ENCODE data around the gene PSMB8. TPM values are rescaled to one million over a fixed set of nuclear protein-coding genes. Genes with fewer than 3 reads are reported as not detected.
A peak's percentile ranks its signal among the peaks of the same experiment; 100 is the strongest.
"Not testable (repeated sequence)": the region's sequence is repeated elsewhere in the genome, so short reads cannot be mapped to it uniquely, and the experiment has no call there.

PSMB8 gene
- total RNA-seq, 2 experiments from 2014 or later, result 350 to 370 TPM

DNA sequence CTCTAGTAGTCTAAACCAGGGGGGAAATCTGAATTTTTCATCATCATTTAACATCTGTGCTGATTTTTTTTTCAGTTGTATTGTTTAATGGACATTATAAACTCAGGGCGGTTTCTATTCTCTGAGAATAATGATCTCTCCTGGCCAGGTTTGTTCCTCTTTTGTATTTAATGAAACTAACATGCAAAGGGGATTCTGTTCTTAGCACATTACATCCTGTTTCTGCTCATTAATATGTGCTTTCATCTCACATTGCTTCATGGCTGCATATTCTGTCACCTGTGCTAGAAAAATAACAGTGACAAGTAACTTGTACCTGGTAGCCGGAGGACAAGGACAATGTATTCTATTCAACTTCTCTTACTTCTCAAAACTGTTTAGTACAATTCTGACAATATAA is 27.9 kb downstream of the PSMB8 start:
- intact Hi-C loops (cut with micrococcal nuclease), result no loop called here
- Mint-ChIP-seq H3K9me3 (no peaks in the 10 kb centered on the region), H3K4me1 (ENCODE audit: low read depth) (no peaks in the 10 kb centered on the region), H3K27me3 (no peaks in the 10 kb centered on the region), H3K27ac (no peak overlapping the region), H3K36me3 (no peaks in the 10 kb centered on the region), H3K4me3 (no peak overlapping the region)
- no peak for DNase-seq
- CTCF ChIA-PET, result no interaction called here
- POLR2A ChIA-PET, result no interaction called here

DNA sequence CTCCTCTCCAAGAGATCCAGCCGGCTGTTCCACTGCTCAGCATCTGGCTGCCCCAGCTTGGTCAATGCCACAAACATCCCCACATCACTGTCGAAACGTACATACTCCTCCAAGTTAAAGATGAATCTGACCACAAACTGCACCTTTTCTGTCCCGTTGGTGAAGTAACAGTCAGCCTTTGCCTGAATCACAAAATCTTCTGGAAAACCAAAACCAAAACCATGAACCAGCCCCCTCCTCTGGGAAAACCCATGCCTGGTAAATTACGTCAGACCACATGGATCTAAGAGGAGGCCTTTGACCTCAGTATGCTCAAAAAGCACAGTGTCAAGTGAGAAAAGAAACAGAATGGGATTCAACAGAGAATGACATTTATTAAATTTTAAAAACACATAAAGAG is 28.7 kb downstream of the PSMB8 start:
- POLR2A ChIA-PET, result no interaction called here
- CTCF ChIA-PET, result interaction anchor here (3.5 kb wide), 1 partner anchor 53 kb away, joined by 16 read pairs; no protein-coding TSS in a partner anchor
- no peak overlapping the region for H3K4me3 Mint-ChIP-seq
- no peak for DNase-seq
- H3K9me3 Mint-ChIP-seq, result no peaks in the 10 kb centered on the region
- intact Hi-C loops (cut with micrococcal nuclease), result no loop called here
- no peak overlapping the region for H3K27ac Mint-ChIP-seq
- H3K27me3 Mint-ChIP-seq, result peaks cover 1% of the 10 kb centered on the region
- no peaks in the 10 kb centered on the region for H3K4me1 Mint-ChIP-seq (ENCODE audit: low read depth)
- no peaks in the 10 kb centered on the region for H3K36me3 Mint-ChIP-seq

DNA sequence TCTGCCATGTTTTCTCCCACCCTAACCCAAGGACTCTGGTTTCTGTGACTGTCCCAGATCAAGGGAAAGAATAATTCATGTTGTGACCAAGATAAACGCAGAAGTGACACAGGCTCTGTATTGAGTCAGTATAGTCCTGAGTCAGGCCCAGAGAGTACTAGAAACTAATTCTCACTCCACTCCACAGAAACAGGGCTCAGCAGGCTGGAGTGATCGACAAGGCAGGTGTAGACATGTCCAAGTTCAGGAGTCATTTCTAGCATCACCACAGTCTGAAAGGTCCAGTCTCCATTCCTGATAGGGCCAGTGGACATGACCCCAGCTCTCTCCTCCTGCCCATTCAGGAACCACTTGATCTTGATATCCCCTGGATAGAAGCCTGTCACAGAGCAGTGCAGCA is 29.7 kb downstream of the PSMB8 start:
- POLR2A ChIA-PET, result no interaction called here
- CTCF ChIA-PET, result interaction anchor here (2.0 to 3.5 kb wide), 3 partner anchors 24 to 400 kb away, joined by 7 to 16 read pairs (median 7); partner anchors contain the start of gene TAP2
- H3K27ac Mint-ChIP-seq, result no peak overlapping the region

DNA sequence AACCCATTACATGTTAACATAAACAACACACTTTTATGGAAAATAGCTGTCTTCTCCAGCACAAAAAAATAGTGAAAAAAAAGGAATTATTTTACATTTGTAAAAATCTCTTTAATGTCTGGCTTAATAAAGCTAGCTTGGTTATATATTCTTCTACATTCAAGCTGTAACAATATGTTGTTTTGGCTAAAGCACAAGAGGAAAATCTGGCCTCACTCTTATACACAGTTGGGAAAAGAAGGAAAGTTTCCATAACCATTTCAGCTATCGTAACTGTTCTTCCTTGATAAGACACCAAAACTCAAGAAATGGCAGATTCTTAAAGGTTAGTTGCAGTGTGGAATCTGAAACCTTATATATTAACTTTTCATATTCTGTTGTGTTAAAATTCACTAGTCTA is 34.7 kb downstream of the PSMB8 start:
- Mint-ChIP-seq H3K27ac (no peak overlapping the region), H3K4me1 (ENCODE audit: low read depth) (no peaks in the 10 kb centered on the region), H3K36me3 (no peaks in the 10 kb centered on the region), H3K9me3 (no peaks in the 10 kb centered on the region), H3K27me3 (peaks cover 27% of the 10 kb centered on the region), H3K4me3 (no peak overlapping the region)
- no peak for DNase-seq
- ChIA-PET CTCF (interaction anchor here (0.6 to 2.4 kb wide), 5 partner anchors 23 to 109 kb away, joined by 3 to 8 read pairs (median 5); partner anchors contain the start of gene TAP2), POLR2A (no interaction called here)
- intact Hi-C loops (cut with micrococcal nuclease), result no loop called here

More for the DNA sequence above, 29.7 kb downstream of the PSMB8 start:
- Mint-ChIP-seq H3K4me1 (ENCODE audit: low read depth) (no peaks in the 10 kb centered on the region), H3K36me3 (no peaks in the 10 kb centered on the region), H3K9me3 (no peaks in the 10 kb centered on the region), H3K27me3 (peaks cover 1% of the 10 kb centered on the region), H3K4me3 (no peak overlapping the region)
- DNase-seq, result no peak
- intact Hi-C loops (cut with micrococcal nuclease), result no loop called here

DNA sequence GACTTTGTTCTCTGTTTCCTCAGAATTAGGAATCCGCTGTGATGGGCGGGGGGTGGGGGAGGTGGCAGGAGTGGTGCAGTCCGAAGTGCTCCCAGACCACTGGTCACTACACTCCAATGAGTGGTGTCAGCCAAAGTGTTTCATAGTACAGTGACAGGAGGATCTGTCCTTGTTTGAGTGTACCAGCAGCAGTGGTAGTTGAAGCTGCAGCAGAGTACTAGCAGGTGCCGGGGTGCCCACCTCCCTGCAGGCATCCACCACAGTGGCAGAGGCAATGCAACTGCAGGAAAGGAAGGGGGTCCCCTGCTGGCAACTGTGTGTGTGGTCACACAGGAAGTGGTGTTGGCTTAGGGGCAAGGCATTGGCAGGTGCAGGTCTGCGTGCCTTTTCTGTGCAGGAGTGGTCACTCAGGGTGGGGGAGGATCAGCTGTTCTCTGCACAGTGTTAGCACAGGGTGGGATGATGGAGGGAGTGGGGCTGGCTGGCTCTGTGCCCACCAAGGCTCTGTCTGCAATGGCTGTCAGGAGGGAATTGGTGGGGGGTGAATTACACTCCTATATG is 36.7 kb downstream of the PSMB8 start:
- no peaks in the 10 kb centered on the region for H3K36me3 Mint-ChIP-seq
- H3K27me3 Mint-ChIP-seq, result peaks cover 42% of the 10 kb centered on the region
- H3K4me1 Mint-ChIP-seq (ENCODE audit: low read depth), result no peaks in the 10 kb centered on the region
- no peak overlapping the region for H3K4me3 Mint-ChIP-seq
- POLR2A ChIA-PET, result no interaction called here
- DNase-seq, result no peak
- intact Hi-C loops (cut with micrococcal nuclease), result no loop called here
- H3K27ac Mint-ChIP-seq, result no peak overlapping the region
- CTCF ChIA-PET, result interaction anchor here (0.6 to 0.9 kb wide), 2 partner anchors 61 to 127 kb away, joined by 3 to 5 read pairs; no protein-coding TSS in a partner anchor
- no peaks in the 10 kb centered on the region for H3K9me3 Mint-ChIP-seq

DNA sequence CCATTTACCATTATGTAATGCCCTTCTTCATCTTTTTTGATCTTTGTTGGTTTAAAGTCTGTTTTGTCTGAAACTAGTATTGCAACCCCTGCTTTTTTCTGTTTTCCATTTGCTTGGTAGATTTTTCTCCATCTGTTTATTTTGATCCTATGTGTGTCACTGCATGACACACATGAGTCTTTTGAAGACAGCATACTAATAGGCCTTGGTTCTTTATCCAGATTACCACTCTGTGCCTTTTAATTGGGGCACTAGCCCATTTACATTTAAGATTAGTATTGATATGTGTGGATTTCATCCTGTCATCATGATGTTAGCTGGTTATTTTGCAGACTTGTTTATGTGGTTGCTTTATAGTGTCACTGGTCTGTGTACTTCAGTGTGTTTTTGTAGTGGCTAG is 38.4 kb downstream of the PSMB8 start:
- H3K4me3 Mint-ChIP-seq; H3K9me3 Mint-ChIP-seq; H3K36me3 Mint-ChIP-seq; H3K27ac Mint-ChIP-seq; CTCF ChIA-PET; H3K4me1 Mint-ChIP-seq (ENCODE audit: low read depth); POLR2A ChIA-PET; intact Hi-C loops (cut with micrococcal nuclease); DNase-seq: not testable (repeated sequence)
- H3K27me3 Mint-ChIP-seq, result peaks cover 47% of the 10 kb centered on the region

DNA sequence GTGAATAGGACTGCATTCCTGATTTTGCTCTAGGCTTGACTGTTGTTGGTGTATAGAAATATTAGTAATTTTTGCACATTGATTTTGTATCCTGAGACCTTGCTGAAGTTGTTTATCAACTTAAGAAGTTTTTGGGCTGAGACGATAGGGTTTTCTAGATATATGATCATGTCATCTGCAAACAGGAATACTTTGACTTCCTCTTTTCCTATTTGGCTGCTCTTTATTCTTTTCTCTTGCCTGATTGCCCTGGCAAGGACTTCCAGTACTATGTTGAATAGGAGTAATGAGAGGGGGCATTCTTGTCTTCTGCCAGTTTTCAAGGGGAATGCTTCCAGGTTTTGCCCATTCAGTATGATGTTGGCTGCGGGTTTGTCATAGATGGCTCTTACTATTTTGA is 40.4 kb downstream of the PSMB8 start:
- intact Hi-C loops (cut with micrococcal nuclease), result no loop called here
- POLR2A ChIA-PET, result no interaction called here
- Mint-ChIP-seq H3K27ac (no peak overlapping the region), H3K36me3 (no peaks in the 10 kb centered on the region), H3K9me3 (no peaks in the 10 kb centered on the region), H3K4me1 (ENCODE audit: low read depth) (no peaks in the 10 kb centered on the region), H3K27me3 (peaks cover 53% of the 10 kb centered on the region), H3K4me3 (no peak overlapping the region)
- DNase-seq, result no peak
- CTCF ChIA-PET, result interaction anchor here (1.3 to 1.7 kb wide), 2 partner anchors 388 to 390 kb away, joined by 4 read pairs; no protein-coding TSS in a partner anchor

DNA sequence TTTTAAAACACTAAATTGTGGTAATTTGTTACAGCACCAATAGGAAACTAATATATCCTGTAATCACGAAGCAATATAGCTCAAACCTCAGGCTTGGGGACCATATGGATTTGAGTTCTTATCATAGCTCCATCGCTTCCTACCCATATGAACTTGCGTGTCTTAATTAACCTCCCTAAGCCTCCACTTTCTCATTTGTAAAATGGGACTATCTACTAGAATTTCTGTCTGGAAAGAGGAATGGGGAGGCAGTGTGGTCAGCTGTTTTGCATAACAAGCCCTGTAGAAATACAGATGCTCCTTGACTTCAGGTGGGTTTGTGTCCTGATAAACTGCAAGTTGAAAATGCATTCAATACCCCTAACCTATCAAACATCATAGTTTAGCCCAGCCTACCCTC is 44.1 kb downstream of the PSMB8 start:
- no peak for DNase-seq
- Mint-ChIP-seq H3K4me3 (no peak overlapping the region), H3K27ac (no peak overlapping the region), H3K4me1 (ENCODE audit: low read depth) (peaks cover 10% of the 10 kb centered on the region), H3K36me3 (no peaks in the 10 kb centered on the region), H3K9me3 (no peaks in the 10 kb centered on the region), H3K27me3 (peaks cover 54% of the 10 kb centered on the region)
- CTCF ChIA-PET, result interaction anchor here (1.0 to 5.3 kb wide), 8 partner anchors 14 to 752 kb away, joined by 3 to 37 read pairs (median 4); no protein-coding TSS in a partner anchor
- POLR2A ChIA-PET, result no interaction called here
- intact Hi-C loops (cut with micrococcal nuclease), result loop anchor here (10.0 kb wide), 1 partner anchor 555 kb away; no protein-coding TSS in a partner anchor

DNA sequence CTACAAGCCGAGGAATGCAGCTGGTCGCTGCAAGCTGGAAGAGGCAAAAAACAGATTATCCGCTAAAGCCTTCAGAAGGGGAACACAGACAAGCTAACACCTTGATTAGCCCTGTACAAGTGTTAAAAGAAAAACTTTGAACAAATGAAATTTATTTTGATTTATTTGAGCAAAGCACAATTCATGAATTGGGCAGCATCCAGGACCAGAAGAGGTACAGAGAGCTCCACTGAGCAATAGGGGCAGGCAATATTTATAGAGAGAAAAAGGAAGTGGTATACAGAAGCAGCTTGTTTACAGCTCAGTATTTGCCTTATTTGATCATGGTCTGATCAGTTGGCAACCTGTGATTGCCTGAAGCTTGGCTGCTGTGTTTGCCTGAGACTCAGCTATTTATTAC is 44.7 kb downstream of the PSMB8 start:
- Mint-ChIP-seq H3K4me3 (no peak overlapping the region), H3K27me3 (peaks cover 54% of the 10 kb centered on the region), H3K27ac (no peak overlapping the region), H3K4me1 (ENCODE audit: low read depth) (peaks cover 15% of the 10 kb centered on the region), H3K9me3 (no peaks in the 10 kb centered on the region), H3K36me3 (no peaks in the 10 kb centered on the region)
- intact Hi-C loops (cut with micrococcal nuclease), result loop anchor here (10.0 kb wide), 1 partner anchor 554 kb away; no protein-coding TSS in a partner anchor
- POLR2A ChIA-PET, result no interaction called here
- CTCF ChIA-PET, result interaction anchor here (1.0 to 5.3 kb wide), 8 partner anchors 13 to 751 kb away, joined by 3 to 37 read pairs (median 4); no protein-coding TSS in a partner anchor
- no peak for DNase-seq

DNA sequence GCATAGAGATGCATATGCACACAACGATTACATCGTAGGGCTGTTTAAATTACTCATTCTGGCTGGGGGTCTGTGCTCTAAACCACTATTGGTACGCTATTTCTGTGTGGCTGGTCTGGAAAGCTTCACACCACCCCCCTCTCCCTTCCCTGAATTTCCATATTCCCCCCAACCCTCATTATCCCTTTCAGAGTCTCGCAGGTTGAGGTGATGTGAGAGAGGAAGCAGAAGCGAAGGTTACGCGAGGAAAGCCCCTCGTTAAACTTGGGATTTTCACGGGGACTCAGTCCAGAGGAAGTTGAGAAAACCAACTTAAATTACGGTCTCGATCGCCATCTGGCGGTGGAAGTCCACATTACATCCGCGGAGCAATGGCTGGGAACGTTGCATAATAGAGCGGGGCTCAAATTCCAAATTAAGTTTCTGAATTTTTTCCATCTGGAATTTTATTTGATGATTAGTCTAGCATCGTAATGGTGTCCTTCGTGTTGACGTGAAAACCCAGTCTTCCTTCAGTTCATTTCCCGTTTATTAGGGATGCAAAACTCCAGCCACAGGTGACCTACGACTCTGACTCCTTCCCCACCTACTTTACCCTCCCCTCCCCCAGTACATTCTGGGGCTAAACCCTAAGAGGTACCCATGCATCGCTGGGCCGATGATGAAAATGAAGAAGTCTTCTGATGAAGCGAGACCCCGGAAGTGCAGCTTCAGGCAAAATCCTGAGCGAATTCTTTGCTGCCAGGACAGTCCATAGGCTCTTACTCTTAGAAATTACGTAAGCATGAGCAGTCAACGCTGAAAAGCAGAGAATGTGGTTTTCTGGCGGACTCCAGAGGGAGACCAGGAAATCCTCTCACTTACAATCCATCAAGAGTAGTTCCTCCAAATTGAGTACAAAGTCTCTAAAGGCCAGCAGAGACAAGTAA is 46.7 kb downstream of the PSMB8 start:
- Mint-ChIP-seq H3K4me1 (ENCODE audit: low read depth) (peaks cover 16% of the 10 kb centered on the region), H3K27ac (no peak overlapping the region), H3K4me3 (peak overlapping the region; percentile 38), H3K36me3 (no peaks in the 10 kb centered on the region), H3K9me3 (no peaks in the 10 kb centered on the region), H3K27me3 (peaks cover 54% of the 10 kb centered on the region)
- ChIA-PET CTCF (interaction anchor here (0.8 to 5.3 kb wide), 7 partner anchors 10 to 383 kb away, joined by 3 to 37 read pairs (median 5); no protein-coding TSS in a partner anchor), POLR2A (no interaction called here)
- intact Hi-C loops (cut with micrococcal nuclease), result loop anchor here (1.0 to 10.0 kb wide), 2 partner anchors 384 to 552 kb away; no protein-coding TSS in a partner anchor
- DNase-seq, result peak; percentile 84

DNA sequence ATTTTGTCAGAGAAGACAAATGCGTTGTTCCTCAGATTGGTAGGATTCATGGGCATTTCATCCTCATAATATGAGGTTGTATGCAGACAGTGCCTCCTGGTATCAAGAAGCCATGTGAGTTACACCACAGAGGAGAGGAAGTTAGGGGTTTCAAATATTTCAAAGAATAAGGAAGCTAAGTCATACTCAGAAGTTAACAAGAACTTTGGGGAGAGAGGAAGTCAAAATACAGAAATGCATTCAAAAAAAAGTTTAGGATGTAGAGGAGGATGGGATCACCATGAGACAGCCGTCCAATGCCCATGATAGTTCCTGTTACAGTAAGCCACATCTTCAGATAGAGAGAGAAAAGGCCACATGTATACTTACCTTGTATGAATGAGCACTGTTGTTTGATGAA is 49.3 kb downstream of the PSMB8 start:
- intact Hi-C loops (cut with micrococcal nuclease), result loop anchor here (10.0 kb wide), 1 partner anchor 550 kb away; no protein-coding TSS in a partner anchor
- CTCF ChIA-PET, result interaction anchor here (0.6 to 3.1 kb wide), 6 partner anchors 9 to 676 kb away, joined by 3 to 21 read pairs (median 10); no protein-coding TSS in a partner anchor
- H3K4me3 Mint-ChIP-seq, result no peak overlapping the region
- POLR2A ChIA-PET, result no interaction called here
- H3K9me3 Mint-ChIP-seq, result no peaks in the 10 kb centered on the region
- H3K36me3 Mint-ChIP-seq, result no peaks in the 10 kb centered on the region
- H3K27me3 Mint-ChIP-seq, result peaks cover 52% of the 10 kb centered on the region
- DNase-seq, result no peak
- H3K27ac Mint-ChIP-seq, result no peak overlapping the region
- peaks cover 16% of the 10 kb centered on the region for H3K4me1 Mint-ChIP-seq (ENCODE audit: low read depth)

DNA sequence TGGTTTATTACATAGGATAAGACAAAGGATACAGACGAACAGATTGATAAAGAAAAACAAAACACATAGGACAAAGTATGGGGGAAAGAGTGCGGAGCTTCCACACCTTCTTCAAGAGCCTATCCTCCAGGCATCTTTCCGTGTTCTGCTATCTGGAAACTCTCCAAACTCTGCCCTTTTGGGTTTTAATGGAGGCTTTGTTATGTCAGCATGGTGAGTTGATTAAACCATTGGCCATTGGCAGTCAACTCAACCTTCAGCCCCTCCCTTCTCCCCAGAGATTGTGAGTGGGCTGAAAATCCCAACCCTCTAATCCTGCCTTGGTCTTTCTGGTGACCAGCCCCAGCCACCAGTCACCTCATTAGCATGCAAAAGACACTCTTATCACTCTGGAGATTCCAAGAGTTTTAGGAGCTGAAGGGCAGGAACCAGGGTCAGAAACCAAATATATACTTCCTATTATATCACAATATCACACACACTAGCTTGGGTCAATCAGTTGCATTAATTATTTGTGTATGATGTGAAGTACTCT is 50.9 kb downstream of the PSMB8 start:
- peaks cover 55% of the 10 kb centered on the region for H3K27me3 Mint-ChIP-seq
- DNase-seq, result no peak
- H3K27ac Mint-ChIP-seq, result no peak overlapping the region
- CTCF ChIA-PET, result interaction anchor here (1.2 to 3.1 kb wide), 6 partner anchors 7 to 380 kb away, joined by 4 to 21 read pairs (median 8); no protein-coding TSS in a partner anchor
- peaks cover 16% of the 10 kb centered on the region for H3K4me1 Mint-ChIP-seq (ENCODE audit: low read depth)
- H3K36me3 Mint-ChIP-seq, result no peaks in the 10 kb centered on the region
- H3K4me3 Mint-ChIP-seq, result no peak overlapping the region
- intact Hi-C loops (cut with micrococcal nuclease), result loop anchor here (10.0 kb wide), 1 partner anchor 548 kb away; no protein-coding TSS in a partner anchor
- POLR2A ChIA-PET, result no interaction called here
- no peaks in the 10 kb centered on the region for H3K9me3 Mint-ChIP-seq
